ENCODE measurements around the gene CHPF2. TPM values are rescaled to one million over a fixed set of nuclear protein-coding genes. Genes with fewer than 3 reads are reported as not detected.

CHPF2 gene
- total and polyA plus RNA-seq, 2 of the 13 experiments (the other 11 are each of a cell fraction or from before 2014, with no cell fraction given): 15.4 to 21.5 TPM

- TF ChIP-seq DBP (CRISPR knock-in tag; IDR thresholded peaks at IDR 0.05; ENCODE audit: not compliant biosample characterization): no peak
- peak; percentile 69; the same call in 1 of the 2 replicates for TF ChIP-seq E2F2 (CRISPR knock-in tag; IDR thresholded peaks at IDR 0.05; ENCODE audit: borderline replicate concordance)
- 0 out of 2 replicates have a peak, but pooled peaks have one; percentile 43 for TF ChIP-seq ZNF556 (CRISPR knock-in tag; IDR thresholded peaks at IDR 0.05; ENCODE audit: borderline replicate concordance)
- TF ChIP-seq ZIK1 (CRISPR knock-in tag; IDR thresholded peaks at IDR 0.05; ENCODE audit: borderline replicate concordance, low read depth): peak; percentile 58; the same call in 1 of the 2 replicates
- TF ChIP-seq STAT5B (CRISPR knock-in tag; IDR thresholded peaks at IDR 0.05): no peak
- peak; percentile 85 for TF ChIP-seq MAX (IDR thresholded peaks at IDR 0.05)
- no peak for TF ChIP-seq ZNF260 (CRISPR knock-in tag; IDR thresholded peaks at IDR 0.05; ENCODE audit: borderline replicate concordance, low read depth)
- TF ChIP-seq KLF9 (CRISPR knock-in tag; IDR thresholded peaks at IDR 0.05; ENCODE audit: low read depth): 0 out of 2 replicates have a peak, but pooled peaks have one; percentile 40
- no peak; the same call in 1 of the 2 replicates for TF ChIP-seq ZNF280B (CRISPR knock-in tag; IDR thresholded peaks at IDR 0.05; ENCODE audit: borderline replicate concordance)
- TF ChIP-seq ARNTL (CRISPR knock-in tag; IDR thresholded peaks at IDR 0.05): peak; percentile 47; the same call in 1 of the 2 replicates
- no peak for TF ChIP-seq CSRNP2 (CRISPR knock-in tag; conservative IDR thresholded peaks at IDR 0.05; ENCODE audit: low read depth)
- 0 out of 2 replicates have a peak, but pooled peaks have one; percentile 20 for TF ChIP-seq ZBTB34 (CRISPR knock-in tag; IDR thresholded peaks at IDR 0.05)
- TF ChIP-seq HNF4G (IDR thresholded peaks at IDR 0.05; ENCODE audit: borderline replicate concordance, low read depth, low read length): peak; percentile 43; the same call in 1 of the 2 replicates
- no peak; the same call in 1 of the 2 replicates for TF ChIP-seq HNF4G (CRISPR knock-in tag; IDR thresholded peaks at IDR 0.05; ENCODE audit: borderline replicate concordance, low read depth)
- TF ChIP-seq TBL1XR1 (IDR thresholded peaks at IDR 0.05; ENCODE audit: borderline replicate concordance, low read length, partially characterized antibody): peak; percentile 38
- TF ChIP-seq RFX5 (IDR thresholded peaks at IDR 0.05; ENCODE audit: low read depth, low read length): peak; percentile 40; the same call in 1 of the 2 replicates
Observed at GRCh38 chr7:151226875-151227782, 5.2 kb upstream of the CHPF2 start, which contains the start of gene ABCF2 (continued).

Measured in HepG2 (cell line).